Loucy (cell line): ENCODE results near the gene MSI1.

ENCODE experiments used
- H2AFZ ChIP-seq: fragments of 200-600 bp; sonication (generic); 2 replicates; pipeline ENCODE4 v1.6.0; 2016; ENCODE audit warnings: antibody characterized with exemption, mild to moderate bottlenecking, low read length, moderate library complexity
- H3F3A ChIP-seq: fragments of 200-600 bp; 2 replicates; pipeline ENCODE4 v1.6.0; 2016; ENCODE audit warnings: antibody characterized with exemption, low read depth, mild to moderate bottlenecking
- H3K27me3 ChIP-seq: fragments of 200-600 bp; sonication (generic); 2 replicates; pipeline ENCODE4 v1.6.1; 2014; ENCODE audit warnings: low read length, mild to moderate bottlenecking; ENCODE audit not compliant: insufficient read depth, poor library complexity, severe bottlenecking
- H3K36me3 ChIP-seq: fragments of 200-600 bp; sonication (generic); 2 replicates; pipeline ENCODE4 v1.6.1; 2016; ENCODE audit warnings: low read length; ENCODE audit not compliant: insufficient read depth
- H3K4me1 ChIP-seq: fragments of 200-600 bp; sonication (generic); 2 replicates; pipeline ENCODE4 v1.5.1; 2014; ENCODE audit warnings: low read length, mild to moderate bottlenecking; ENCODE audit not compliant: insufficient read depth, poor library complexity, severe bottlenecking
- H3K4me2 ChIP-seq: fragments of 200-600 bp; sonication (generic); 2 replicates; pipeline ENCODE4 v1.6.0; 2014; ENCODE audit warnings: antibody characterized with exemption, low read length, low read depth, mild to moderate bottlenecking; ENCODE audit not compliant: poor library complexity, severe bottlenecking
- H3K4me3 ChIP-seq: fragments of 200-600 bp; sonication (generic); 2 replicates; pipeline ENCODE4 v1.5.1; 2014; ENCODE audit warnings: low read length, mild to moderate bottlenecking, mixed read lengths; ENCODE audit not compliant: poor library complexity, severe bottlenecking
- H3K79me2 ChIP-seq: fragments of 200-600 bp; sonication (generic); 2 replicates; pipeline ENCODE4 v1.6.1; 2014; ENCODE audit warnings: low read length; ENCODE audit not compliant: insufficient read depth
- H3K9ac ChIP-seq: fragments of 200-600 bp; sonication (generic); 2 replicates; pipeline ENCODE4 v1.6.0; 2014; ENCODE audit warnings: mild to moderate bottlenecking, low read depth, low read length, moderate library complexity; ENCODE audit not compliant: poor library complexity, severe bottlenecking
- H3K9me2 ChIP-seq: fragments of 200-600 bp; sonication (generic); replicated peaks from 2 replicates; pipeline ENCODE4 v1.6.1; 2016; ENCODE audit warnings: low read depth, low read length, mixed read lengths
- H3K9me3 ChIP-seq: fragments of 200-600 bp; sonication (generic); 2 replicates; pipeline ENCODE4 v1.6.1; 2014; ENCODE audit warnings: mild to moderate bottlenecking, antibody characterized with exemption, low read length, low read depth; ENCODE audit not compliant: insufficient read depth
- H4K20me1 ChIP-seq: fragments of 200-600 bp; sonication (generic); 2 replicates; pipeline ENCODE4 v1.6.0; 2014; ENCODE audit warnings: antibody characterized with exemption, low read length, mild to moderate bottlenecking; ENCODE audit not compliant: insufficient read depth, poor library complexity, severe bottlenecking
- CTCF ChIP-seq: fragments of 200-600 bp; sonication (generic); conservative IDR thresholded peaks from 2 replicates; pipeline ENCODE4 v1.5.1; 2014; ENCODE audit warnings: mild to moderate bottlenecking, antibody characterized with exemption, low read length
- EZH2phosphoT487 ChIP-seq: fragments of 200-600 bp; IDR thresholded peaks from 2 replicates; pipeline ENCODE4 v1.6.1; 2018; ENCODE audit warnings: antibody characterized with exemption, mild to moderate bottlenecking, moderate library complexity, borderline replicate concordance

The MSI1 gene

GRCh38 chr12:120369603-120370342 lies 809 bp upstream of the MSI1 start:
- Histone ChIP-seq H2AFZ (no peak overlapping the region), H3K4me2 (no peak overlapping the region), H3K9me2 (no peaks in the 10 kb centered on the region), H3K4me1 (no peaks in the 10 kb centered on the region), H3K79me2 (no peaks in the 10 kb centered on the region), H3K9ac (no peak overlapping the region), H3K9me3 (no peaks in the 10 kb centered on the region), H3K27me3 (no peaks in the 10 kb centered on the region), H3K4me3 (no peak overlapping the region), H4K20me1 (no peaks in the 10 kb centered on the region), H3K36me3 (no peaks in the 10 kb centered on the region), H3F3A (no peaks in the 10 kb centered on the region)
- TF ChIP-seq EZH2phosphoT487 (no peak), CTCF (no peak)

DNA sequence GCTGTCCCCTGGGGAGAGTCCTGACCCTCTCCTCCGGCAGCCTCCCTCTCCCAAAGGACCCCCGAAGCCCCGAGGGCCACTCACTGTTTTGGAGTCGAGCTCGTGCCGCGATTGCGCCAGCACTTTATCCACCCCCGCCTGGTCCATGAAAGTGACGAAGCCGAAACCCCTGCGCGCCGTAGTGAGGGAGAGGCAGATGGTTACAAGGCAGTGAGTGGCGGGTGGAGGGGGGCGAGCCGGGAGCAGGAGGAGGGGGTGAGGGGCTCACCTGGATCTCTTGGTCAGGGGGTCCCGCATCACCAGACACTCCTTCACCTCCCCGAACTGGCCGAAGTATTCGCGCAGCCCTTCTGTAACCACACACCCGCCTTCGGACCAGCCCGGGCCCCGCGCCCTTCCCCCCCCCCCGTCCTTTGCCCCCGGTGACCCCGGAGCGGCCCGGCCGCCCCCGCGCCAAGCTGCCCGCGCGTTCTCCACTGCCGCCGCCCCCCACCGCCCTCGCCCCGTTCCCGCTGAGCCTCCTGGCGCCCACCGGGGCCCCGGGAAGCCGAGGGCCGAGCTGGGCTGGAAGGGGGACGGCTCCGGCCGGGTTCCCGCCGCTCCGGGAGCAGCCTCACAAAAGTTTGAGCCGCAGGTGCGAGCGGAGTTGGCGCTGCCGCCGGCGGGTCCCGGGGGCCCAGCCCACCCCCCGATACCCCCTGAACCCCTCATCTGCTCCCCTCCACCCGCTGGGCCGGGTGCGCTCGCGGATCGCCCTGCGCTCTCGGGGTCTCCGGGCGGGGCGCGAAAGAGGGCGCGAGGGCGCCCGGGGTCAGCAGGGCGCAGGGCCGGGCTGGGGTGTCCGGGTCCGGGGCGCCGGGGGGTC lies 808 bp downstream of the MSI1 start:
- H3K36me3 ChIP-seq, result no peaks in the 10 kb centered on the region
- no peaks in the 10 kb centered on the region for H3K9me3 ChIP-seq
- no peaks in the 10 kb centered on the region for H3K27me3 ChIP-seq
- H3K4me3 ChIP-seq, result no peak overlapping the region
- no peak overlapping the region for H3K4me2 ChIP-seq
- H3K4me1 ChIP-seq, result no peaks in the 10 kb centered on the region
- TF ChIP-seq CTCF (no peak), EZH2phosphoT487 (no peak)
- no peak overlapping the region for H2AFZ ChIP-seq
- no peaks in the 10 kb centered on the region for H4K20me1 ChIP-seq
- H3F3A ChIP-seq, result no peaks in the 10 kb centered on the region
- H3K9ac ChIP-seq, result no peak overlapping the region
- no peaks in the 10 kb centered on the region for H3K79me2 ChIP-seq
- no peaks in the 10 kb centered on the region for H3K9me2 ChIP-seq

DNA sequence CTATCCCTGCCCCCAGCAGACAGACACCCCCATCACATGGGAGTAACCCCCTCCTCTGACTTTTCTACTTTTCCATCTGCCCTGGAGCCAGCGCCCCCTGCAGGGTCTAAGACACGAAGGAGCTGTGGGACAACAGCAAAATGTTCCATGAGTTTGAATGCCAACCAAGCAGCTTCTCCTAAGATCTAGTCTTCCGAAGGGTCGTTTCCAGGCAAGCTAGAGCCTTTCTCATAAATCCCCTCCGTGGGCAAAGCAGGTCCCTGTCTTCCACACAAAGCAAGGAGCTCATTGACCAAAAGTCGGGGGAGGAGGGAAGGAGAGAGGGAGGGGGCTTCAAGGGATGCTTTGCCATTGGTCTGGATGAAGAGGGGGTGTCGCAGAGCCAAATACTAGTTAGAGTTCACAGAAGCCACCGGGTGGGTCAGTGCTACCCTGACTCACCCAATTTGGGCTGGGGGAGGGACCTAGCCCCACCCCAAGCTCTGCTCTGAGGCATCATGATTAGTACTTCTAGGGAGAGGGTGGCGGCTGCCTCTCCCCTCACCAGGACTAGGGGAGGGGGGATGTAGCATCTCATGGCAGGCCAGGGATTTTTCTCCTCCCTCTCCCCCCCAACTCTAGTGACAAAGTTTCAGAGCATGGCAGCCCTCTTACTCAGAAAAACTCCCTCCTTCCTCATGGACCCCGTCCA lies 1.6 kb downstream of the MSI1 start:
- H4K20me1 ChIP-seq, result no peaks in the 10 kb centered on the region
- TF ChIP-seq CTCF (peak; percentile 70), EZH2phosphoT487 (no peak)
- no peak overlapping the region for H2AFZ ChIP-seq
- H3K9me2 ChIP-seq, result no peaks in the 10 kb centered on the region
- no peak overlapping the region for H3K4me2 ChIP-seq
- H3K4me3 ChIP-seq, result no peak overlapping the region
- H3K4me1 ChIP-seq, result no peaks in the 10 kb centered on the region
- no peak overlapping the region for H3K9ac ChIP-seq
- H3K79me2 ChIP-seq, result no peaks in the 10 kb centered on the region
- H3K27me3 ChIP-seq, result no peaks in the 10 kb centered on the region
- no peaks in the 10 kb centered on the region for H3K36me3 ChIP-seq
- no peaks in the 10 kb centered on the region for H3K9me3 ChIP-seq
- no peaks in the 10 kb centered on the region for H3F3A ChIP-seq
